Keratinocyte (primary cell): ENCODE measurements around the gene LTC4S.

Source experiments
- EZH2 ChIP-seq: IDR thresholded peaks from one replicate; pipeline ENCODE4 v1.6.1; 2012; ENCODE audit warnings: inconsistent platforms, mild to moderate bottlenecking, low read length, moderate library complexity
- TF ChIP-seq, protein P1 (sequence below), 3 experiments: IDR thresholded peaks in 1 of 3; conservative IDR thresholded peaks in 1 of 3; optimal IDR thresholded peaks in 1 of 3; 2 replicates in 2 of 3; 3 replicates in 1 of 3; pipeline versions ENCODE3 to v1.5.1; 2011; ENCODE audit warnings: low read length in 3 of 3, mild to moderate bottlenecking in 3 of 3, moderate library complexity in 2 of 3, control low read depth in 1 of 3, inconsistent platforms in 1 of 3; ENCODE audit not compliant: insufficient read depth in 2 of 3; ENCODE audit errors: extremely low read depth in 1 of 3

DNA sequence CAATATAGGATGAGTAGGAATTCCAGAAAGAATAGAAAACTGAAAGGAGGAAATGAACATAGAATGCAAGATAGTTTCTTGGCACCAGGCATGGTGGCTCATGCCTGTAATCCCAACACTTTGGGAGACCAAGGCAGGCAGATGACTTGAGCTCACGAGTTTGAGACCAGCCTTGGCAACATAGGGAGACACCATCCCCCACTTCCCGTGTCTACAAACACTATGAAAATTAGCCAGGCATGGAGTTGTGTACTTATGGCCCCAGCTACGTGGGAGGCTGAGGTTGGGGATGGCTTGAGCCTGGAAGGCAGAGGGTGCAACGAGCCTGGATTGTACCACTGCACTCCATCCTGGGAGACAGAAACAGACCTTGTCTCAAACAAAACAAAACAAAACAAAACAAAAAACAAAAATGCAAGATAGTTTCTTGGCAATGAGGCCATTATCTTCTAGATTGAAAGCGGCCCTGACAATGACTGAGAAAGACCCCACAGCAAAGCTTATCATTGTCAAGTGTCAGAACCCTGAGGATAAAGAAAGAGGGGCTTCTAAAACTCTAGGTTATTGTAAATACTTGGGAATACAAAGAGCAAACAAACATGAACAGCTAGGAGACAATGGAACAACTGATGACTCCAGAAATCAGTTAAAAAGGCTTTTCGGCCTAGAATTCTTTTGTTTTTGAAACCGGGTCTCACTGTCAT is 36.1 kb downstream of the LTC4S start:
- TF ChIP-seq, protein P1, sequence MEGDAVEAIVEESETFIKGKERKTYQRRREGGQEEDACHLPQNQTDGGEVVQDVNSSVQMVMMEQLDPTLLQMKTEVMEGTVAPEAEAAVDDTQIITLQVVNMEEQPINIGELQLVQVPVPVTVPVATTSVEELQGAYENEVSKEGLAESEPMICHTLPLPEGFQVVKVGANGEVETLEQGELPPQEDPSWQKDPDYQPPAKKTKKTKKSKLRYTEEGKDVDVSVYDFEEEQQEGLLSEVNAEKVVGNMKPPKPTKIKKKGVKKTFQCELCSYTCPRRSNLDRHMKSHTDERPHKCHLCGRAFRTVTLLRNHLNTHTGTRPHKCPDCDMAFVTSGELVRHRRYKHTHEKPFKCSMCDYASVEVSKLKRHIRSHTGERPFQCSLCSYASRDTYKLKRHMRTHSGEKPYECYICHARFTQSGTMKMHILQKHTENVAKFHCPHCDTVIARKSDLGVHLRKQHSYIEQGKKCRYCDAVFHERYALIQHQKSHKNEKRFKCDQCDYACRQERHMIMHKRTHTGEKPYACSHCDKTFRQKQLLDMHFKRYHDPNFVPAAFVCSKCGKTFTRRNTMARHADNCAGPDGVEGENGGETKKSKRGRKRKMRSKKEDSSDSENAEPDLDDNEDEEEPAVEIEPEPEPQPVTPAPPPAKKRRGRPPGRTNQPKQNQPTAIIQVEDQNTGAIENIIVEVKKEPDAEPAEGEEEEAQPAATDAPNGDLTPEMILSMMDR (optimal IDR thresholded peaks at IDR 0.05 in 1 of 3, IDR thresholded peaks at IDR 0.05 in 1 of 3, conservative IDR thresholded peaks at IDR 0.05 in 1 of 3; ENCODE audit: extremely low read depth in 1 of 3, insufficient read depth in 2 of 3, low read length in 3 of 3) = no peak
- no peak for TF ChIP-seq EZH2
